Thoracic aorta endothelial cell (primary cell): Measurements from ENCODE around the gene ENTREP1. TPM values are rescaled to one million over a fixed set of nuclear protein-coding genes. Genes with fewer than 3 reads are reported as not detected.

Experiments
- total RNA-seq: library from RNA; depleted of rRNA; stranded (reverse); fragments of >200 nt; gene quantifications from 2 replicates; pipeline ENCODE4 v1.2.3, GENCODE V29; 2012

ENTREP1 gene
- total RNA-seq = 5.5 and 6.1 TPM in 2 replicates

DNA sequence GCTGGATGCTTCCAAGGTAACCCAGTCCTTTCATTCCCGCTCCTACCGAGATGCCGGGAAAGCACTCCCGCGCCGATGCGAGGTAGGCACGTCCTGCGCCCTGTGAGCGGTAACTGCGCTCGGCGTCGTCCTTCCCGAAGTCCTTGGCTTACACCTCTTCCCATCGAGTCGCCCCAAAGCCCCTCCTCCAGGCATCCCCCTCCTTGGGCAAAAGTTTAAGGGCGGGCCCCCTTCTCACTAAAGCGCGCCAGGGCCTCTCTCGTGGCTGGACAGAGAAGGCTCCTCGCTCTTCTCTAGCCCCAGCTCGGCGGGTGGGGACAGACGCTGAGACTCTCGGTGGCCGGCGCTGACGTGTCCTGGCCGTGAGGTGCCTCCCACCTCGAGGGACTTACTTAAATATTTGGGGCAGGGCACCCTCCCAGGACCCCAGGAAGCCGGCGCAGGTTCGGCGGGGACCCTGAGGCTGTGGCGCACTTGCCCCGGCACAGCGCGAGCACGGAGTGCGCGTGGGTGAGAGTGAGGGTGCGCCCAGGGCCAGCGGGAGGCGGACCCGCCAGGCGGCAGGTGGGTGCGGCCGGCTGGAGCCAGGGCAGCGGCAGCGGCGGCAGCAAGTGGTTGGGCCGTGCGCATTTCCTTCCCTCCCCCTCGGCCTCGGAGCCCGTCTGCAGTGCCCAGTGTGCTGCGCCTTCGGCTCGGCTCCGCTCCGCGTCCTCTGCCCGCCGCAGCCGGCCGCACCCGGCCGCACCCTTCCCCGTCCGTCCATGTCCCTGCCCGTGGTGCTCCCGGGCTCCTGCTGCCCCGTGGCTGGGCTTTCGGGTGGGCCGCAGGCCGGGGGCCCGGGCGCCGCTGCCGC is at the start of gene ENTREP1:
ENTREP1 (plus strand) TSS at position 667 of the 853 bp plus-strand sequence; CDS start at position 762, 95 bp downstream.

Other genes with a start within 250 kb of the ENTREP1 start
- gene TJP2, start 150.9 kb upstream of the ENTREP1 start, total RNA-seq = 253 and 268 TPM in 2 replicates